Osteocyte (in vitro differentiated cells): ENCODE measurements around the gene ZBTB4. TPM values are rescaled to one million over a fixed set of nuclear protein-coding genes. Genes with fewer than 3 reads are reported as not detected.
"Not testable (repeated sequence)": the region's sequence is repeated elsewhere in the genome, so short reads cannot be mapped to it uniquely, and the experiment has no call there.

Experiments
- DNase-seq: peaks from one replicate; pipeline ENCODE4 v3.0.0; 2021; ENCODE audit warnings: mixed read lengths; ENCODE audit not compliant: unreplicated experiment; ENCODE audit errors: extremely low spot score
- H3K27ac Mint-ChIP-seq: one replicate; pipeline ENCODE4 v1.8.0; 2021; ENCODE audit warnings: mild to moderate bottlenecking, mixed read lengths; ENCODE audit not compliant: unreplicated experiment
- H3K27me3 Mint-ChIP-seq: one replicate; pipeline ENCODE4 v1.8.0; 2021; ENCODE audit warnings: mixed read lengths; ENCODE audit not compliant: unreplicated experiment
- H3K36me3 Mint-ChIP-seq: one replicate; pipeline ENCODE4 v1.8.0; 2021; ENCODE audit warnings: mixed read lengths; ENCODE audit not compliant: unreplicated experiment
- H3K4me1 Mint-ChIP-seq: one replicate; pipeline ENCODE4 v1.8.0; 2021; ENCODE audit warnings: mixed read lengths; ENCODE audit not compliant: unreplicated experiment
- H3K4me3 Mint-ChIP-seq: one replicate; pipeline ENCODE4 v1.8.0; 2021; ENCODE audit warnings: mild to moderate bottlenecking, moderate library complexity, mixed read lengths; ENCODE audit not compliant: unreplicated experiment
- H3K9me3 Mint-ChIP-seq: one replicate; pipeline ENCODE4 v1.8.0; 2021; ENCODE audit warnings: mixed read lengths; ENCODE audit not compliant: unreplicated experiment
- CTCF ChIP-seq: fragments of 200-600 bp; sonication (generic); IDR thresholded peaks from 2 replicates; pipeline ENCODE4 v1.5.0; 2021; ENCODE audit warnings: antibody characterized with exemption, mild to moderate bottlenecking, moderate library complexity
- total RNA-seq: library from RNA; stranded (reverse); gene quantifications from 2 replicates; pipeline ENCODE4 v1.2.1, GENCODE V29; 2021

The ZBTB4 gene
- total RNA-seq, 1 donor from 2014 or later, result 49.7 TPM

DNA sequence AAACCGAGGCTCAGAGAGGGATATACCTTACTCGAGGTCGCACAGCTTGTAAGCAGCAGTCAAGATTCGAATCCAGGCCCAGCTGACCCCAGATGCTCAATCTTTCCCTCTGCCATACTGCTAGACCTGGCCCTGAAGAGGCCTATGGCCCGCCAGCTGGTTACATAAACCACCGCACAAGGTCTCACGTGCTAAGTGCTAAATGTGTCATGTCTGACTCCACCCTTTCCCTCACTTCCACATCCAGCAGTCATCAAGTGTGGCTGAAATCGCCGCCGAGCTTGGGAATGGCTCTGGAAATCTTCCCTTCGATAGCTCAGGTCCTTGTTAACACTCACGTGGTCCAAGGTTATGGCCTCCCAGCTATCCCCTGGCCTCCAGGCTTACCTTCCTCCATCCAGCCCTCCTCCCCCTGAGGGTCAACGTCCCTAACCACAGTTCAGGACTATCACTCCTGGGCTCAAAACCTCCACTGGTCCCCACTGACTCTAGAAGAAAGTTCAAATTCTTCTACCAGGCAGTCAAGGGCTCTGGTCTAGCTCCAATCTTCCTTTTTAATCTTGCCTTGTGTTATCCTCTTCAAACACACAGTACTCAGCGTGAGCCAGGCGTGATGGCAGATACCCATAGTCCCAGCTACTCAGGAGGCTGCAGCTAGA lies 3.5 kb downstream of the ZBTB4 start:
- Mint-ChIP-seq H3K4me3 (no peak overlapping the region), H3K4me1 (peaks cover 46% of the 10 kb centered on the region), H3K27ac (peak overlapping the region; percentile 92), H3K36me3 (peaks cover 4% of the 10 kb centered on the region), H3K27me3 (no peaks in the 10 kb centered on the region), H3K9me3 (no peaks in the 10 kb centered on the region)
- TF ChIP-seq CTCF, result no peak
- no peak for DNase-seq

GRCh38 chr17:7474767-7475166 lies 4.7 kb downstream of the ZBTB4 start:
- H3K4me3 Mint-ChIP-seq, DNase-seq, H3K9me3 Mint-ChIP-seq, H3K27me3 Mint-ChIP-seq, H3K27ac Mint-ChIP-seq, H3K36me3 Mint-ChIP-seq: not testable (repeated sequence)
- H3K4me1 Mint-ChIP-seq, result peaks cover 36% of the 10 kb centered on the region

GRCh38 chr17:7471729-7472128 lies 7.7 kb downstream of the ZBTB4 start:
- Mint-ChIP-seq H3K9me3 (no peaks in the 10 kb centered on the region), H3K4me3 (no peak overlapping the region), H3K36me3 (peaks cover 5% of the 10 kb centered on the region), H3K4me1 (peaks cover 16% of the 10 kb centered on the region), H3K27ac (no peak overlapping the region), H3K27me3 (no peaks in the 10 kb centered on the region)
- DNase-seq, result no peak
- TF ChIP-seq CTCF, result no peak

DNA sequence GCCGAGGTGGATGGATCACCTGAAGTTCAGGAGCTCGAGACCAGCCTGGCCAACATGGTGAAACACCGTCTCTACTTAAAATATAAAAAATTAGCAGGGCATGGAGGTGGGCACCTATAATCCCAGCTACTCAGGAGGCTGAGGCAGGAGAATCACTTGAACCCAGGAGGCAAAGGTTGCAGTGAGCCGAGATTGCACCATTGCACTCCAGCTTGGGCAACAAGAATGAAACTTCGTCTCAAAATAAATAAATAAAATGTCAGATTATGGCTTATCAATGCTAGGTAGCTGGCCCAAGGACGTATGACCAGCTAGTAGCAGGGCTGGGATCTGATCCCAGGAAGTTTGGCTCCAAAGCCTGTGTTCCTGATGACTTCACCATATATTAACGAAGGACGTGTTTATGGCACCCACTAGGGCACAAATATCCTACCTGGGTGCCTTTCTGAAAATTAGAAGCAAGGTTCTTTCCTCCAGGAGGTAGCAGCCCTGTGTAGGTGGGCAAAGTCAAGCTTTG lies 8.9 kb downstream of the ZBTB4 start:
- not testable (repeated sequence) for DNase-seq, H3K36me3 Mint-ChIP-seq, H3K4me3 Mint-ChIP-seq, H3K4me1 Mint-ChIP-seq, H3K27me3 Mint-ChIP-seq, H3K9me3 Mint-ChIP-seq, H3K27ac Mint-ChIP-seq

DNA sequence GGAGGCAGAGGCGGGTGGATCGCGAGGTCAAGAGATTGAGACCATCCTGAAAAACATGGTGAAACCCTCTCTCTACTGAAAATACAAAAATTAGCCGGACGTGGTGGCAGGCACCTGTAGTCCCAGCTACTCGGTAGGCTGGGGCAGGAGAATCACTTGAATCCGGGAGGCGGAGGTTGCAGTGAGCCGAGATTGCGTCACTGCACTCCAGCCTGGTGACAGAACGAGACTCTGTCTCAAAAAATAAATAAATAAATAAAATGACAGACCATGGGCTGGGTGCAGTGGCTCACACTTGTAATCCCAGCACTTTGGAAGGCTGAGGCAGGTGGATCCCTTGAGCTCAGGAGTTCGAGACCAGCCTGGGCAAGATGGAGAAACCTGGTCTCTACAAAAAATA lies 9.6 kb downstream of the ZBTB4 start:
- not testable (repeated sequence) for H3K4me3 Mint-ChIP-seq, H3K36me3 Mint-ChIP-seq, H3K9me3 Mint-ChIP-seq, H3K27me3 Mint-ChIP-seq, H3K4me1 Mint-ChIP-seq, H3K27ac Mint-ChIP-seq, DNase-seq

DNA sequence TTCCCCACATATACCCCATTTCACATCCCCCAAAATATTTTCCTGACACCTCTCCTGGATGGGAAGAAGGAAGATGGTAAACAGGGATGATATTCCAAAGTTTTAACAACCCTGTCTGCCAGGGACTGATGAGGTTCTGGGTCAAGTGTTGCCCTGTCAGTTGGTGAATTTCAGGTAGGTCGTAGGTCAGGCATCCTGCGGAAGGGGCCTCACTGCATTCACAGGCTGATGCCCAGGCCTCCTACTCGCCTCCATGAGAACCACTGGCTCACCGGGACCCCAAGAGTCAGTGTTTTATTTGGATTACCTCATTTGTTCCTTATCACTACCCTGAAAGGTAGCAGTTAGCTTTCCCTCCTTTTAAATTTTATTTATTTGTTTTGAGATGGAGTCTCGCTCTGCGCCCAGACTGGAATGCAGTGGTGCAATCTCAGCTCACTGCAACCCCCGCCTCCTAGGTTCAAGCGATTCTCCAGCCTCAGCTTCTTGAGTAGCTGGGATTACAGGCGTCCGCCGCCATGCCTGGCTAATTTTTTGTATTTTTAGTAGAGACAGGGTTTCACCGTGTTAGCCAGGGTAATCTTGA lies 10.5 kb downstream of the ZBTB4 start:
- Mint-ChIP-seq H3K27me3 (no peaks in the 10 kb centered on the region), H3K36me3 (peaks cover 9% of the 10 kb centered on the region), H3K4me1 (peaks cover 2% of the 10 kb centered on the region), H3K27ac (no peak overlapping the region), H3K4me3 (no peak overlapping the region), H3K9me3 (no peaks in the 10 kb centered on the region)
- no peak for TF ChIP-seq CTCF
- no peak for DNase-seq
